ENCODE data around the gene FATE1. TPM values are rescaled to one million over a fixed set of nuclear protein-coding genes. Genes with fewer than 3 reads are reported as not detected.

The FATE1 gene
- total RNA-seq, 4 donors from 2014 or later: not detected

DNA sequence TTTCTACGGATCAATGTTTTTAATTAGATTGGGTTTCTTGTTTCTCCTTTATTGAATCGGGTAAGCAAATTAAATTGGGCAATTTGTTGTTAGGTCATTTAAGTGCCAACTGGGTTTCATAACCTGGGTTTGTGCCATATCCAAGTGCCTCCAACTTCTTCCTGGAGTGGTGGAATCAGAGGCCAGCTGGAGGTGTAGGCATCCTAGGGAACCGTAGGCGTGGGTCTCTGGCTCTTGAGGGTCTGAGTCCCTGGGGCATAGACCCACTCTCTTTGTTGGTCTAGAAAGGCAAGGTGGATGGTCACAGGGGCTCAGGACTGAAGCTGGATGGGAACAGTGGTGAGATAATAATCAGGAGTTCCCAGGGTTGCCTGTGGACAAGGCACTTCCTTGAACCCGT lies 37.0 kb downstream of the FATE1 start:
- DNase-seq (no peak), ATAC-seq (no peak)
- Histone ChIP-seq H3K4me3 (no peak overlapping the region), H3K27ac (no peak overlapping the region), H3K4me1 (no peaks in the 10 kb centered on the region), H3K36me3 (no peaks in the 10 kb centered on the region), H3K9me3 (no peaks in the 10 kb centered on the region), H3K27me3 (no peaks in the 10 kb centered on the region)
- TF ChIP-seq, protein P1, sequence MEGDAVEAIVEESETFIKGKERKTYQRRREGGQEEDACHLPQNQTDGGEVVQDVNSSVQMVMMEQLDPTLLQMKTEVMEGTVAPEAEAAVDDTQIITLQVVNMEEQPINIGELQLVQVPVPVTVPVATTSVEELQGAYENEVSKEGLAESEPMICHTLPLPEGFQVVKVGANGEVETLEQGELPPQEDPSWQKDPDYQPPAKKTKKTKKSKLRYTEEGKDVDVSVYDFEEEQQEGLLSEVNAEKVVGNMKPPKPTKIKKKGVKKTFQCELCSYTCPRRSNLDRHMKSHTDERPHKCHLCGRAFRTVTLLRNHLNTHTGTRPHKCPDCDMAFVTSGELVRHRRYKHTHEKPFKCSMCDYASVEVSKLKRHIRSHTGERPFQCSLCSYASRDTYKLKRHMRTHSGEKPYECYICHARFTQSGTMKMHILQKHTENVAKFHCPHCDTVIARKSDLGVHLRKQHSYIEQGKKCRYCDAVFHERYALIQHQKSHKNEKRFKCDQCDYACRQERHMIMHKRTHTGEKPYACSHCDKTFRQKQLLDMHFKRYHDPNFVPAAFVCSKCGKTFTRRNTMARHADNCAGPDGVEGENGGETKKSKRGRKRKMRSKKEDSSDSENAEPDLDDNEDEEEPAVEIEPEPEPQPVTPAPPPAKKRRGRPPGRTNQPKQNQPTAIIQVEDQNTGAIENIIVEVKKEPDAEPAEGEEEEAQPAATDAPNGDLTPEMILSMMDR (IDR thresholded peaks at IDR 0.05 in 4 of 5, conservative IDR thresholded peaks at IDR 0.05 in 1 of 5): no peak
- TF ChIP-seq POLR2A (IDR thresholded peaks at IDR 0.05): no peak
- intact Hi-C loops (cut with DNase I; ENCODE audit: low total_unique reads) (loop anchor here (5.0 to 10.0 kb wide), 2 partner anchors 884 to 1062 kb away; partner anchors contain the start of gene GABRQ), in situ Hi-C loops (cut with MboI; ENCODE audit: low sequenced_read_pairs in 4 of 4) (loop anchor here (10.0 to 25.0 kb wide), 3 partner anchors 882 to 1059 kb away; partner anchors contain the start of gene GABRQ (in 4 of the 4))

DNA sequence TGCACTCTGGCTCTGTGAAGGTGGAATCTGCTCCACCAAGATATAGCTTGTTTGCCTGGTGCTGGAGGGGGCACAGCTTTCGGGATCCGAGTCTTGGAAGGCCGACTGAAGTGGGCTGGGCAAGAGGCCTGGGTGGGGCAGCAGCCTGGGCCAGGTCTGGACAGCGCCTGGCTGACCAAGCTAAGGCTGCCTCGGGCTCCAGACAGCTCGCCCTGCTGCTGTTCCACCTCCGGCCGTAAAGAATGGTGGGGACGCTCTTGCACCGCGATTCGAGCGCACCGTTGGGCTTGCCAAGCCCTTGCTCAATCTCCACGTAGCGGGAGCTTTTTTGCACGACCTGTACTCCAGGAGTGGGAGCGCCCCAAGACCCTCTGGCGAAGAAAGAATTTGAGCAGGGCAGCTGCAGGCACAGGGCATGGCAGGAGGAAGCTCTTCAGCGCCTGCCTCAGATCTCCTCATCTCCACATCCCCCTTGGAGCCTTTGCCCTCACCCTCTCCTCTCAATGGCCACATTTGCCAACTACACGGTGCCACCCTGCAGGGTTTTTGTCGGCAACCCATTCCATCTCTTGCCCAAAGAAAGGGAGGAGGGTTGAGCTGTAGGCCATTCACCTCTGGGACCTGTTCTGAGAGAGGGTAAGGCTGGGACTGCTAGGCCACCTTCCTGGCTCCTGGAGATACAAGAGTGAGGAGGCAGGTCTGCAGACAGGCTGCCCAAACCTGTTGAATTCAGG lies 37.6 kb downstream of the FATE1 start:
- intact Hi-C loops (cut with DNase I; ENCODE audit: low total_unique reads) (loop anchor here (5.0 to 10.0 kb wide), 2 partner anchors 884 to 1061 kb away; partner anchors contain the start of gene GABRQ), in situ Hi-C loops (cut with MboI; ENCODE audit: low sequenced_read_pairs in 4 of 4) (loop anchor here (10.0 to 25.0 kb wide), 3 partner anchors 881 to 1059 kb away; partner anchors contain the start of gene GABRQ (in 4 of the 4))
- Histone ChIP-seq H3K9me3 (no peaks in the 10 kb centered on the region), H3K27ac (no peak overlapping the region), H3K27me3 (no peaks in the 10 kb centered on the region), H3K36me3 (no peaks in the 10 kb centered on the region), H3K4me3 (no peak overlapping the region), H3K4me1 (no peaks in the 10 kb centered on the region)
- TF ChIP-seq, protein P1 (IDR thresholded peaks at IDR 0.05 in 4 of 5, conservative IDR thresholded peaks at IDR 0.05 in 1 of 5): peak; percentile 37 to 71 (median 59)
- no peak for TF ChIP-seq POLR2A (IDR thresholded peaks at IDR 0.05)
- ATAC-seq: peak; percentile 58 to 72
- peak; percentile 4 to 19 for DNase-seq

DNA sequence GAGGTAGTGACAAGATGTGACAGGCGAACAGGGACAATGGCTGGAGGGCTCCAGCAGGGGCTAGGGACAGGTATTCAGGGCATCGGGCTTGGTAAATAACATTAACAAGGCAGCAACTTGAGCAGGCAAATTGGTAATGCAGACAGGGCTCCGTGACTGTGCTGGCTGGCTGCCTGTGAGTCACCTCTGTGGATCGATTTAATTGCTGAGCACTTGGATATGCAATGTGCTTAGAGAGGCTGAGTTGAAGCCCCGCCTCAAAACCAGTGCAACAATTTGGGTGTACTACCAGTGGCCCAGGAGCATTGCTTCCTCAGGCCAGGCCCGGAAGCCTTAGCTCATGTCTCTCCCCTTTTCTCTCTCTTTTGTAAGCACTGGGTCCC lies 38.2 kb downstream of the FATE1 start:
- no peak for TF ChIP-seq POLR2A (IDR thresholded peaks at IDR 0.05)
- Histone ChIP-seq H3K27me3 (no peaks in the 10 kb centered on the region), H3K4me1 (no peaks in the 10 kb centered on the region), H3K27ac (no peak overlapping the region), H3K9me3 (no peaks in the 10 kb centered on the region), H3K36me3 (no peaks in the 10 kb centered on the region), H3K4me3 (no peak overlapping the region)
- ATAC-seq (no peak), DNase-seq (no peak)
- in situ Hi-C loops (cut with MboI; ENCODE audit: low sequenced_read_pairs in 4 of 4): loop anchor here (10.0 to 25.0 kb wide), 3 partner anchors 881 to 1058 kb away; partner anchors contain the start of gene GABRQ (in 4 of the 4)
- intact Hi-C loops (cut with DNase I; ENCODE audit: low total_unique reads): loop anchor here (5.0 to 10.0 kb wide), 2 partner anchors 883 to 1061 kb away; partner anchors contain the start of gene GABRQ

DNA sequence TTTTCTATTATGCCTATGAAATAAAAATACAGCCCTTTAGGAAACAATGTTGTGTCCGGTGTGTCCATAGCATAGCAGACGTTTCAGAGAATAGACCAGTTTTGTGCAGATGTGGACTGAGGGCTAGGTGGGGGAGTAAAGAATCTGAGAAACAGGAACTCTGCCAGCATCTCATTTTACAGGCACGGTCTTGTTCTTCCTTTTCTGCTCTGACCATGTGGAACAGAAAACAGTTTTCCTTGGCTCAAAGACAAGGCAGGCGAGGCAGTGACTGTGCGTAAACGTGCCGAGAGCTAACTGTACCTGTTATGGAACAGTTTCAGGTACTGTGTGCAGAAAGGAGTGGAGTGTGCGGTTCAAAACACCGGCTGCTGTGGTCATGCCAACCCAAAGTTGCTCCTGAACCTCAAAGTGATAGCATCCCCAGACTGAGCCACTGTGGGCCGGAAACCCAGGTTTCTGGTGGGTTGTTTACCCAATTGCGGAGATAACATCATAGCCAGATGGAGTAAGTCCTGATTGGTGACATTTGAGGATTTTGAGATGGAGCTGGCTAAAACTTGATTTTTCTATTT lies 38.9 kb downstream of the FATE1 start:
- no peak overlapping the region for H3K4me3 ChIP-seq
- TF ChIP-seq, protein P1 (IDR thresholded peaks at IDR 0.05 in 4 of 5, conservative IDR thresholded peaks at IDR 0.05 in 1 of 5): no peak
- no peak for TF ChIP-seq POLR2A (IDR thresholded peaks at IDR 0.05)
- no peaks in the 10 kb centered on the region for H3K9me3 ChIP-seq
- H3K27ac ChIP-seq: no peak overlapping the region
- H3K4me1 ChIP-seq: no peaks in the 10 kb centered on the region
- intact Hi-C loops (cut with DNase I; ENCODE audit: low total_unique reads) (loop anchor here (5.0 to 10.0 kb wide), 2 partner anchors 883 to 1060 kb away; partner anchors contain the start of gene GABRQ), in situ Hi-C loops (cut with MboI; ENCODE audit: low sequenced_read_pairs in 4 of 4) (loop anchor here (10.0 to 25.0 kb wide), 3 partner anchors 880 to 1058 kb away; partner anchors contain the start of gene GABRQ (in 4 of the 4))
- no peaks in the 10 kb centered on the region for H3K36me3 ChIP-seq
- ATAC-seq (no peak), DNase-seq (no peak)
- H3K27me3 ChIP-seq: no peaks in the 10 kb centered on the region

Measured in gastrocnemius medialis (tissue), 4 donors.